AG08395 (cell line): Measurements from ENCODE around the gene MNX1.

Experiments used
- DNase-seq: peaks from one replicate; pipeline ENCODE4 v3.0.0; 2012; ENCODE audit warnings: mixed read lengths, low spot score

MNX1 gene

DNA sequence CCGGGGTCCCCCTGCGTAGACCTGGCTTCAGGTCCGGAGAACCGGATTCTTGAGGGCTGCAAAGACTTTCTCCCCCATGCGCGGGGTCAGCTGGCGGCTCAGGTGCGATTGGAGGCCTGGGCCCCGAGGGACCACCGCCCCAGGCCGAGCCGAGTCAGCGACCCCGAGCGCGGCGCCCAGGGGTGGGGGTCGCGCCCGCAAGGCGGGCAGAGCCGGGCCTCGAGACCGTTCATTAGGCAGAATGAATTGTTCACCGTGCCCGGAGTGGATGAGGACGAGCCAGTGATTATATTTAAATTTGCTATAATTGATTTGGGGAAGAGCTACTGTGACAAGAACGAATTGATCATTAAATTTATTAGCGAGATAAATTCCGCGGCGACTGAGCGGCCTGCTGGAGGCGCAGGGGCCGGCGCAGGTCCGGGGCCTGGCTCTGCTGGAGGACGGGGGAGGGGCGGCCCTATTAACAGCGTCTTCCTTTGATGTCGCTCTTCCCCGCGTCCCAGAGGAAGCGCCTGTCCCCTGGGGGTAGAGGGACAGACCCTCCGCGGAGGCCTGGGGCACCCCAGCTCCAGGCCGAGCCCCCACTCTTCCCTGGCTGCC is 7.5 kb downstream of the MNX1 start:
- DNase-seq = no peak

DNA sequence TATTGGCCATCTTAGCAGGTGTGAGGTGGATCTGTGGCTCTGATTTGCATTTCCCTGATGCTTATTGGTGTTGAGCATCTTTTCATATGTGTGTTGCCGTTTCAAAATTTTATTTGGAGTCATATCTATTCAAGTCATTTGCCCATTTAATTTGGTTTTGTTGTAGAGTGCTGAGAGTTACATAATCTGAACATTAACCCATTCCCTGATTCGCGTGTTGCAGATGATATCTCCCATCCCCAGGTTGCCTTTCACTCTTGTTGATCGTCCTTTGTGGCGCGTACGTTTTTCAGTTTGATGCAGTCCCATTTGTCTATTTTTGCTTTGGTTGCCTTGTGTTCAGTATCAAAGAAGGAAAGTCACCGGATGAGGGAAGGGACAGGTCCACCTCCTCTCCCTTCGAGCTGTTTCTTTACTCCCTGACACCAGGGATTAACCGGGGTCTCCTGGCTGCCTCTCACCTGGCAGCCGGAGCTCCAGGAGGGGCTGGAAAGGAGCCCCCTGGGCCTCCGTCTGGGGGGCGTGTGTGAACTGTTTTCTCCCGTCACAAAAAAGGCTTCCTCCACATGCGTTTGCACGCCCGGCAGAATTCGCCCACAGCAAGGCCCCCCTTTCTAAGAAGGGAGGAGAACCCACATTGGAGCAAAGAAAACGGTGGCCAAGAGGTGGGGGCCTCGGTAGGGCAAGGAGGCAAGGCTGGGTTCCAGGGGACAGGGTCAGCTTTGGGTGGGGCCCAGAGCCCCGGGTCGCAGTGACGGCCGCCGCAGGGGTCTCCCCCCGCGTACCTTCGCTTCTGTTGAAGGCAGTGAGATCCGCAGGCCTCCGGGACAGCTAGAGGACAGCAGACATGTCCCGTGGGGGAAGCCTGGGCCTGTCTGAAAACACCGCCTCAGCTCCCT is 8.3 kb downstream of the MNX1 start:
- no peak for DNase-seq

DNA sequence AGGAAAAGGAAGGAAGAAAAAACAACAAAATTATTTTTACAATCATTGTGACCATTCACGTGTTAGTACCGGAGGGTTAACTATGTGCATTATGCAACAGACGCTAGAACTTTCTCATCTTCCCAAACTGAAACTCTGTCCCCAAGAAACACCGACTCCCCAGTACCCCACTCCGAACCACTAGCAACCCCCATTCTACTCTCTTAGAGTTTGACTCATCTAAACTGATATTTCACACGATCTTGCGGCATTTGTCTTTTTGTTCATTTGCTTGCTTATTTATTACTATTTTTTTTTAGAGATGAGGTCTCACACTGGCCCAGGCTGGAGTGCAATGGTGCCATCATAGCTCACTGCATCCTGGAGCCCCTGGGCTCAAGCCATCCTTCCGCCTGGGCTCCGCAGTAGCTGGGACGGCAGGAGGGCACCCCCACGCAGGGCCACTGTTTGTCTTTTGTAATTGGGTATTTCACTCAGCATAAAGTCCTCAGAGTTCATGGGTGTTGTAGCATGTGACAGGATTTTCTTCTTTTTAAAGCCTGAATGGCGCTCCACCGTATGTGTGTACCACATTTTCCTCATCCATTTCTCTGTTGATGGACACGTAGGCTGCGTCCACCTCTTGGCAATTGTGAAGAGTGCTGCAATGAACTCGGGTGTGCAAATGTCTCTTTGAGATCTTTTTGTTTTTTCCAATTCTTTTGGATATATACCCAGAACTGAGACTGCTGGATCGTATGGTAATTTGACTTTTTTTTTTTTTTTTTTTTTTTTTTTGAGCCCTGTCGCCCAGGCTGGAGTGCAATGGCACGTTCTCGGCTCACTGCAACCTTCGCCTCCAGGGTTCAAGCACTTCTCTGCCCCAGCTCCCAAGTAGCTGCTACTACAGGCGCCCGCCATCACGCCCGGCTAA is 9.5 kb downstream of the MNX1 start:
- DNase-seq = no peak

DNA sequence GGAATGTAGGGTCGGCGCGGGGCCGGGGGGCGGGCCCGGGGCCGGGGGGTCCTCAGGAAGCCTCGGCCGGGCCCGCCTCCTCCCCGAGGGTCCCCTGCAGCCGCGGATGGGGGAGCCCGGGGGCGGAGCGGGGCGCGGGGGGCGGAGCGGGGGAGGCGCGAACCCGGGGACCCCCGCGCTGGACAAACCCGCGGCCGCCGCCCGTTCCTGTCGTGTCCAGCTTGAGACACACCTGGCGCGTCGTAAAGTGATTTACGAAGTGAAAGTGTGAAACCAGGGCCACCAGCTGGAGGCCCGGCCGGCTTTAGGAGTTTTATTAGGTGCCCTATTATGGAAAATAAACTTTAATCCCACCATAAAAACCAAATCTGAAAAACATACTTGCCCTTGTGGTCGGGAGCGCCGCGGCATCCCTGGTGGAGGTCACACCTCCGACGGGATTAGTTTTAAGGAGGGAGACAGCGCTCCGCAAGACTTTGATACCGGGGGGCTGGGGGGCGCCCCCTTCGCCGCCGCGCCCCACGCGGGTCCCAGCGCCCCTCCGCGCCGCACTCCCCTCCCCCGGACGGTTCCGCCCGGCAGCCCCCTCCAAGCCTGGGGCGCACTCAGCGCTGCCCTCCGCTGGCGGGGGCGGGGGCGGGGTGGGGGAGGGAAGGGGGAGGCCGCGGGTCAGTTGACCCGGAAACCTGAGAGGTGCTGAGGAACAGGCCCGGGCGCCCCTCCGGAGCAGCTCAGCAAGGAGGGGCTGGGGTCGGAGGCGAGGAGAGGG is 10.3 kb downstream of the MNX1 start:
- no peak for DNase-seq

DNA sequence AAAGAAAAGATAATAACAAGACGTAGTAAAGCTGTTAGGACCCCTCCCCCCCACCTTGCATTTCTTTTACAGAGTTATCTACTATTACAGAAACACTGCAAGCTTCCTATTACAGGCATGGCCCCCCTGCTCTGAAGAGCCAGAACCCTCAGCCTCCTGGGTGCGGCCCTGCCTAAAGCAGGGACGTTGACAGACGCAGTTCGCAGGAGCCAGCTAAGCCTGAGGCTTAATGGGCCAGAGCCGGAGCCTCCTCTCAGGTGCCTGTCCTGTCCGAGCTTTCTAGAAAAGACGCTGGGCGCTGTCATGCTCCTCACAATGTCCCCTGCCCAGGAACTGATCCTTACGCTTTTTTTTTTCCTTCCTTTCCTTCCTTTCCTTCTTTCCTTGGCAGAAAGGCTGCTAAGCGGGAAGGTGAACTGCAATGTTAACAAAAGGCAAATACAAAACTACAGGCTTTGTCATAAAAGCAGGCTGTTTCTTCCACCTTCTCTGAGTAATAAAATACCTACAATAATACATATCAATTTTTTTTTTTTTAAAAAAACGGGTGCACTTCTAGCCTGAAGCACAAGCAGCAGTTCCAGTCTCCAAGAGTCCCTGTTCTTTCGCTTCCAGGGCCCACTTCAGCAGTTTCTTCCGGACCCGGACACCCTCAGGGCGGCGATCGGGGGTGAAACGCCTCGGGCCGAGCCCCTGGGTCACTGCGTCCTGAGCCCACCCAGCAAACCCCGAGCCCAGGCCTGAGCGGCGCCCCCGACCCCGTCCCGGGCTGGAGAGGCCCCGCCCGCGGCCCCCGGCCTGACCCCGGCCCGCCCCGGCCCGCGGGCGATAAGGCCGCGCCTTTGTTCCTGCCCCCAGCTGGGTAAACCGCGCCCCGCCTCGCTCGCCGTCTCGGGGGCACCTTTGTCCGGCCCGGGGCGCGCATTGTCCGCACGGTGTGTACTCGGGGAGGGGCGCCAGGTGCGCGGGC is 11.2 kb downstream of the MNX1 start:
- no peak for DNase-seq

DNA sequence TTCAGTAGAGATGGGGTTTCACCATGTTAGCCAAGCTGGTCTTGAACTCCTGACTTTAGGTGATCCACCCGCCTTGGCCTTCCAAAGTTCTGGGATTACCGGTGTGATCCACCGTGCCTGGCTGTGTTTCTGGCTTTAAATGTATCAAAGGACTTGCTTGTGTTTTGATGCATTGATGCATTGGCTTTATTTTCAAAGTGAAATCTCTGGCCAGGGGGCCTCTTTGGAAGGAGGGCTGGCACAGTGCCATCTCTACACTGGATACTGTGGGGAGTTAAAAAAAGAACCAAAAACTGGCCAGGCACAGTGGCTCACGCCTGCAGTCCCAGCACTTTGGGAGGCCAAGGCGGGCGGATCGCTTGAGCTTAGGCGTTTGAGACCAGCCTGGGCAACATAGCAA is 16.0 kb downstream of the MNX1 start:
- DNase-seq = no peak

DNA sequence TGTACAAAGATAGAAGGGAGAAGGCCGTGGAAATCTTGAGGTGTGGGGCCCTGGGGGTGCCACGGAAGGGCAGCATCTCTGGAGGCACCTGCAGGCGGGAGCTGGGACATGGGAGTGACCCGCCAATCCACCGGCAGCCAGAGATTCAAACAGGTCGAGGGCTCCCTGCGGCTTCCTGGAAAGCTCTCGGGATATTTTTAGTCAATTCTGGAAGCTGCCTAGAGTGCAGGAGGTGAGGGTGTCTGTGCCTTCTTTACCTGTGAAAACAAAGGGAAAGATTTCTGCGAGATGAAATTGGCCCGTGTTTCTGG is 16.6 kb downstream of the MNX1 start:
- DNase-seq = no peak

DNA sequence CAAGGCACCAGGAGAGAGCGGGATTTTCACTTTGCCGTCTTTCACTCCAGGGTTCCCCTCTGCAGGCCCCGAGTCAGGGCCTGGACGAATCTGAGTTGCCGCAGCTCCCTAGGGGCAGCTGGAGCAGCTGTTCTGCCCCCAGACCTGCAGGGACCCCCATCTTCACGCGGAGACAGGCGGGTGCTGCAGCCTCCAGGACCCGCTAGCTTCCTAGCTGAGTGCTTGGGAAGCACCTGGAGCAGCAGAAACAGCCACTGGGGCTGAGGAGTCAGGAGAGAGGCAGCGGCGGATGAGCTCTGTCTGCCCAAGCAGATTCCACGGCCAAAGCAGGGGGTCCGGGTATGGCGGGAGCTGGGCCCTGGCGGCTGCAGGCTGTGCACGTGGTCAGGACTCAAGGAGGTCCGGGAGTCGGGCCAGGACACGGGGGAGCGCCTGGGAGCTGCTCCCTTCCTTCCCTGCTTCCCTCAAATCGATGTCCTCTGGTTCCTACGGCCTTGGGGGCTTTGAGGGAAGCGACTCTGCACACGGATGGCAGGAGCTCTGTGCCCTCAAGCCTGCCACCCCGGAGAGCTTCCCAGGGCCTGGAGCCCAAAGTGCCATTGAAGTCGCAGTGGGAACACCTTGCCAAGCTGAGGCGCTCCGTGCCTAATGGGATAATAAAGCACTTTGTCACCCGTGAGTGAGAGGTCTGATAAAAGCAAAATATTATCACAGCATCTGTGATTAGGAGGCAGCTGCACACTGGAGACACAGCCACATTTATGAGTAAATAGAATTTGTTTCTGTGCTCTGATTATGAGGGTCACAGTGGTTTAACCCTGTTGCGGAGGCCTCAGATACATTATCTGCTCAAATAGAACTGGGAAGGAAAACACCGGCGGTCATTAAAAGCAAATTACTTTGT is 17.2 kb downstream of the MNX1 start:
- DNase-seq = no peak

DNA sequence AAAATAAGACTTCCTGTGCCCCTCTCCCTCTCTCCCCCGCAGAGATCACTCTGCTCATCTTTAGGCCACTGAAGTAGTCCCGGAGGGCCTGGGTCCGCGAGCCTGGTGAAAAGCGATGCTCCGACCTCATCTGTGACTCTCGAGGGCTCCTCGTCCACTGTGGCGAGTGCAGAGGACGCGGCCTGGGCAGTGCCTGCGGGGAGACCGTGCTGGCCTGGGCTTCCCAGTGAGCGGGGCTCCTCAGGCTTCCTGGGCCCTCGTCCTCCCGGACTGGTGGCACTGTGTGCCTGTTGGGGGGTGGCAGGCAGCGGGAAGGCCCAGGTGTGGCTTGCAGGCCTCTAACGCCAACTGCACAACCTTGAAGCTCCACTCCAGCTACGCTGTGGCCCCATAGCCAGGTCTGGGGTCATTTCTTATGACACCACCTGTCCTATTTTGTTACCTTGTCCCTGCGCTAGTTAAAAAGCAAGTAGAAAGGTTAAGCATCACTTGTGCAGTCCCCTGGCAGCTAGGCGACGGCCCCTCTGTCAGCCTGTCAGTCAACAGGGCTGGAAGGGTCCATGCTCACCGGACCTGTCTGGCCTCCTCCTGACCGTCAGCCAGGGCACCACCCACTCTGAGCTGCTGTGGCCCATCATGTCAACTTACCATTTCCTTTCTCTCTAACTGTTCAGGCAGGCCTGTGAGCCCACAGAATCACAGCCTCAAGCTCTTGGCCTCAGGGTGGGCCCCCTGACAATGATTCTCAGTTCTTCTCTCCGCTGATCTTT is 20.5 kb downstream of the MNX1 start:
- DNase-seq = no peak

DNA sequence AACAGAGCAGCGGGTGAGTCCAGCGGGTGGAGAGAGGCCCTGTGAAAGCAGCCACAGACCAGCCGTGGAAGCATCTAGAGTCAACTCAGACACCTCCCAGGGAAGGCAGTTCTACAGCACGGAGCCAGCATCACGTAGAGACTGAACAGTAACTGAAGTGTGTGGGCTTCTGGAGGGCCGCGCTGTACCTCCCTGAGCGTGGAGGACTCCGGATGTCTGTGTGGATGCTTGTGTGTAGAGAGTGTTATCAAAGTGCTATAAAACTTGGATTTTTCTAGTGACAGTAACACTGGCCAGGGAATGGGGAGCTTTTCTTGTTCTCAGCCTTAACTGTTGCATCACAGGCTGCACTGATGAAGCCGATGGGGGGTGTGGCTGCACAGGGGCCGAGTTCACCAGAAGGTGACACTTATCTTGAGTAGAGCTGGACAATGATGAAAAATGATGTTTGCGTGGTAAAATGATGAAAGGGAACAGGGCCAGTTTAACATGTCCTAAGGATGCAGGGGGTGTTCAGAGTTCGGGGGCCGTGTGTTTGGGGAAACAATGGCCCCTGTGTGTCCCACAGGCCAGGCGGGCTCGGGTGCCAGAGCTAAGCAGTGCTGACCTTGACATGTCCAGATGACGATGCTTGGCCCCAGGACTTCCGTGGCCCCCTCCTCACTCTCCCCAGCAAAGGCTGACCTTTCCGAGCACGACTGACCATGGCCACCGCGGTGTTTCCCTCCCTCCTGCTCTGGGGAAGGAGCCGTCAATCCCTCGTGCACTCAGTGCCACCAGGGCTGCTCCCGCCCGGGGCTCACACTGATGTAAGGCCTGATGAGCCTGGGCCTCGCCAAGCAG is 21.9 kb downstream of the MNX1 start:
- DNase-seq = no peak

DNA sequence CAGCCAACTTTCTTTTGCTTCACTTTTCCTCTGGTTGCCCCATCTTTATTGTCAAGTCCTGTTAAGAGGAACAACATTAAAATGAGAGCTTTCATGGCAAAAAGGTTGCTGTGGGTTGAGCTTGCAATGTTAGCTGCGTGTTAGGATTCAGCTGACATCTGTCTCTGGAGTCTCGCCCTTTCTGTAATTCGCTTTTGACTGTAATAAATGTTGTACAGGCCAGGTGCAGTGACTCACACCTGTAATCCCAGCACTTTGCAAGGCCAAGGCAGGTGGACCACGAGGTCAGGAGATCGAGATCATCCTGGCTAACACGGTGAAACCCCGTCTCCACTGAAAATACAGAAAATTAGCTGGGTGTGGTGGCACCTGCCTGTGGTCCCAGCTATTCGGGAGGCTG is 24.1 kb downstream of the MNX1 start:
- no peak for DNase-seq

DNA sequence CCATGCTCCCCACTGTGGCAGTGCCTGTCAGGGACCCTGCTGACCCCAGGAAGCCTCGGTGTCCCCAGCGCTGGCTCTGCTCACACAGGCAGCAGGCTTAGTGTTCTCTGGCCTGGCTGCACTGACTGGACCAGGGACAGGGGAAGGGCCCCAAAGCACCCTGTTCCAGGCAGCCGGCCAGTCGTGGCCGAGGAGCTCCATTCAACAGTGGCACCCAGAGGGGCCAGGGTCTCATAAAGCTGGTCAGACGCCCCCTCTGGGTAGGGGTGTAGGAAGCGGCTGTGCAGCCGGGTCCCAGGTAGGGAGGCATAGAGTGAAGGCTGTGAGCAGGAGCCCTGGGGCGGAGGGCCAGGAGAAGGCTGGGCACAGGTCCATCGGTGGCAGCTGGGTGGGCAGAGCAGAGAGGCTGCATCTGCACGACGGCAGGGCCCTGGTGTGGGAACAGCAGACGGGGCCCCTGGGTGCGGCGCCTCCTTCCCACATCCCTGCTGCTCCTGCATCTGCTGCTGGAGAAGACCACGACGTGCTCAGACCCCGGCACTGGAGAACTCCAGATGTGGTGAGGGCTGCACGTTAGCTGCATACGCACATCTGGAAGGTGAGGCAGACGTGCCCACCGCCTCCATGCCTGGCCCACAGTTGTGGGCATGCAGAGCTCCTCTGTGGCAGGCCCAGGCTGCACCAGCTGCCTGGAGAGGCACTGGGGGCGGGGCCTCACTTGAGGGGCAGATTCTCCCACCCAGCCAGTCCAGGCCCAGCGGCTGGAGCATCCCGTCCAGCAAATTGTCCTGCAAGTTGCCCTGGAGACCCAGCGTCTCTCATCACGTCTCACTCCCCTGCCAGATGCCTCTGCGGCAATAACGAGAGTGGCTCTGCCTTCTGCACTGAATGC is 25.1 kb downstream of the MNX1 start:
- DNase-seq = no peak

DNA sequence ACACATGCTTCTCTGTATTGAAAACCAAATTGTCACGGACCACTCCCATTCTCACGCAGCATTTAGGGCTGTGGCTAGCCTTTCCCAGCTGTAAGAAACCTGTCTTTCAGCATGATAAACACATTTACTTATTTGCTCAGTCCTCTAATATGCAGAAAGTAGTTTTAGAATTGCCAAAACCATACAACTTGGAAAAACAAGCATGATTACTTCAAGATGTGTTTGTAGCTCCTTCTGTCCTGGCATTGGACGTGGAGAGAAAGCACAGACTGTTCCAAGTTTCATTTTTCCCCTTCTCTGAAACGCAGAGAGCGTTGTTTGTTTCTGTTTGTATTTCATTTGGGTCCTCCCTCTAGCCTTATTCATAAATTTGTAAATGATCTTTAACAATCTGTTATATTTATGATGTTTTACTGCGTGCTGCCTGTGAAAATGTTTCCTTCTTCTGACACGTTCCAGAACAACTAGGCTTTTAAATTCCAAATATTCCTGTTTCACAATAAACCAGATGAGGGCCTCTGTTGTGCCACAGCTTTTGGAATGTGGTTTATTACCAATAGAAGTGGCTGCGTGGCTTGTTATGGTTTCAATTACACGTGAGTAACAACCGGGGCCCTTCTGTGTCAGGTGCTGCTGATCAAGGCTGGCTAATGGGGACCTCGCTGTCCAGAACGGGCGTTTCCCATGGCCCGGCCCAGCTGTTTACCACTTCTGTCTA is 26.1 kb downstream of the MNX1 start:
- peak; percentile 77 for DNase-seq

DNA sequence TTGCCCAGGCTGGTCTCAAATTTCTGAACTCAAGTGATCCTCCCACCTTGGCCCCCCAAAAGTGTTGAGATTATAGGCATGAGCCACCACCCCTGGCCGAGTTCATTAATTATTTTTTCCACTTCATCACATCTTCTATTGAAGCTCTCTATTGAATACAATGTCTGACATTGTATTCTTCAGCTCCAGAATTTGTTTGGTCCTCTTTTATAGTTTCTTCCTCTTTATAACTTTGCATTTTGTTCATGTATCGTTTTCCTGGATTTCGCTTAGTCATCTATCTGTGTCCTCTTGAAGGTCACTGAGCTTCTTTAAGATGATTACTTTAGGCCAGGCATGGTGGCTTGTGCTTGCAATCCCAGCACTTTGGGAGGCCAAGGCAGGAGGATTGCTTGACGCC is 30.8 kb downstream of the MNX1 start:
- DNase-seq = no peak

DNA sequence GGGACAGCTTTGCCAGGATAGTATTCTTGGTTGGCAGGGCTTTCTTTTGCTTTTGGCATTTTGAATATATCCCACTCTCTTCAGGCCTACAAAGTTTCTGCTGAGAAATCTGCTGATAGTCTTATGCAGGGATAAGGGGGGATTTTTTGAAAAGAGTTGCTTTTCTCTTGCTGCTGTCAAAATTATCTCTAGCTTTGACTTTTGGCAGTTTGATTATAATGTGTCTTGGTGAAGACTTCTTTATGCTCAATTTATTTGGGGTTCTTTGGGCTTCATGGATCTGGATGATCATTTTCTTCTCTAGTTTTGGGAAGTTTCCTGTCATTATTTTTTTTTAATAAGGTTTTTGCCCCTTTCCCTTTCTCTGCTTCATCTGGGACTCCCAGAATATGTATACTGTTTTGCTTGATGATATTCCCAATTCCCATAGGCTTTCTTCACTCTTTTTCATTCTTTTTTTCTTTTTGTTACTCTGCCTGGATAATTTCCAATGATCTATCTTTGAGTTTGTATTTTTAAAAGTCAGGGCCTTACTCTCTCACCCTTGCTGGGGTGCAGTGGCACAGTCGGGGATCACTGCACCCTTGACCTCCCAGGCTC is 31.4 kb downstream of the MNX1 start:
- DNase-seq = no peak

DNA sequence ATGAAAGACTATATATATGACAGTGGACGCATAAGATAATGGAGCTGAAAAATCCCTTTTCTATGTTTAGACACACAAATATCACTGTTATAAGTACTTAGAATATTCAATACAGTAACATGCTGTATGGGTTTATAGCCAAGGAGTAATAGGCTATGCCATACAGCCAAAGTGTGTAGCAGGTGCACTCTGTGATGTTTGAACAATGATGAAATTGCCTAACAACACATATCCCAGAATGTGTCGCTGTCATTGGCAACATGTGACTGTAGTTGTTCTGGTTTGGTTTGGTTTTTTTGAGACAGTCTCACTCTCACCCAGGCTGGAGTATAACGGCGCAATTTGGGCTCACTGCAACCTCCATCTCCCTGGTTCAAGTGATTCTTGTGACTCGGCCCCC is 34.8 kb downstream of the MNX1 start:
- DNase-seq = no peak
